OCI-LY7 (cell line): ENCODE data around the gene GATM. TPM values are rescaled to one million over a fixed set of nuclear protein-coding genes. Genes with fewer than 3 reads are reported as not detected.

Experiments
- Bru-seq: library from RNA; stranded (reverse); fragments of 400-500 nt; gene quantifications from one replicate; lab custom pipeline; 2021; lab: Mats Ljungman, UMichigan
- BruChase-seq, 2 experiments: library from RNA; stranded (reverse); fragments of 400-500 nt; gene quantifications; one replicate each; lab custom pipeline; 2021; lab: Mats Ljungman, UMichigan
- BruUV-seq: library from RNA; stranded (reverse); fragments of 400-500 nt; replicated peaks from 2 replicates; lab custom pipeline; 2021; lab: Mats Ljungman, UMichigan
- CTCF ChIA-PET: fragments of 300-600 bp; sonication (Branson Sonifier 250); formaldehyde crosslinking; loops from one replicate; lab custom pipeline; 2022; ENCODE audit warnings: antibody characterized with exemption; ENCODE audit not compliant: unreplicated experiment; lab: Charles Lee
- POLR2A ChIA-PET: fragments of 300-600 bp; sonication (Branson Sonifier 250); formaldehyde crosslinking; loops from one replicate; lab custom pipeline; 2022; ENCODE audit warnings: antibody characterized with exemption; lab: Charles Lee
- DNase-seq: peaks from one replicate; pipeline ENCODE4 v3.0.0-alpha.2; 2015; ENCODE audit warnings: low spot score
- H2AFZ ChIP-seq: fragments of 200-600 bp; sonication (generic), shearing (Covaris generic); 2 replicates; pipeline ENCODE4 v1.6.1; 2014; ENCODE audit warnings: mild to moderate bottlenecking, antibody characterized with exemption, low read length, moderate library complexity
- H3K27ac ChIP-seq: fragments of 200-600 bp; sonication (generic); 2 replicates; pipeline ENCODE4 v1.5.1; 2014; ENCODE audit warnings: mixed run types, low read depth, mild to moderate bottlenecking, moderate library complexity, low read length, inconsistent platforms; ENCODE audit not compliant: poor library complexity, severe bottlenecking
- H3K36me3 ChIP-seq: fragments of 200-600 bp; sonication (generic); 2 replicates; pipeline ENCODE4 v1.6.1; 2014; ENCODE audit warnings: mild to moderate bottlenecking, antibody characterized with exemption, low read length, moderate library complexity, mixed read lengths; ENCODE audit not compliant: insufficient read depth
- H3K4me1 ChIP-seq: fragments of 200-600 bp; sonication (generic); 2 replicates; pipeline ENCODE4 v1.5.1; 2014; ENCODE audit warnings: mild to moderate bottlenecking, low read length; ENCODE audit not compliant: insufficient read depth, poor library complexity, severe bottlenecking
- H3K4me2 ChIP-seq: fragments of 200-600 bp; sonication (generic); 2 replicates; pipeline ENCODE4 v1.6.1; 2014; ENCODE audit warnings: mild to moderate bottlenecking, low read length
- H3K4me3 ChIP-seq: fragments of 200-600 bp; sonication (generic); 2 replicates; pipeline ENCODE4 v1.5.1; 2014; ENCODE audit warnings: mild to moderate bottlenecking, low read depth, low read length; ENCODE audit not compliant: poor library complexity, severe bottlenecking
- H3K79me2 ChIP-seq: fragments of 200-600 bp; sonication (generic); 2 replicates; pipeline ENCODE4 v1.6.1; 2016; ENCODE audit warnings: low read depth, mild to moderate bottlenecking, low read length, moderate library complexity, mixed read lengths; ENCODE audit not compliant: insufficient read depth
- H3K9me2 ChIP-seq: fragments of 200-600 bp; sonication (generic); 2 replicates; pipeline ENCODE4 v1.6.1; 2016; ENCODE audit warnings: mild to moderate bottlenecking, low read length, mixed read lengths; ENCODE audit not compliant: insufficient read depth
- H3K9me3 ChIP-seq: fragments of 200-600 bp; sonication (generic); 2 replicates; pipeline ENCODE4 v1.6.1; 2014; ENCODE audit warnings: mild to moderate bottlenecking, mixed run types, low read length, mixed read lengths
- H4K20me1 ChIP-seq: fragments of 200-600 bp; sonication (generic); 2 replicates; pipeline ENCODE4 v1.6.1; 2014; ENCODE audit warnings: mild to moderate bottlenecking, antibody characterized with exemption, low read length, moderate library complexity, mixed read lengths; ENCODE audit not compliant: insufficient read depth
- CTCF ChIP-seq: fragments of 200-600 bp; sonication (generic); conservative IDR thresholded peaks from 2 replicates; pipeline ENCODE4 v1.5.1; 2014; ENCODE audit warnings: mild to moderate bottlenecking, antibody characterized with exemption, low read length, moderate library complexity, mixed read lengths
- EZH2phosphoT487 ChIP-seq: fragments of 200-600 bp; sonication (generic); IDR thresholded peaks from 2 replicates; pipeline ENCODE4 v1.6.1; 2018; ENCODE audit warnings: low read depth, borderline replicate concordance, mild to moderate bottlenecking, mixed run types, antibody characterized with exemption, low read length, moderate library complexity, mixed read lengths
- intact Hi-C: fragments of 100-400 bp; cut with micrococcal nuclease; formaldehyde crosslinking; loops from one replicate; pipeline ENCODE4 v1.10.0; 2022; ENCODE audit not compliant: unreplicated experiment
- long read RNA-seq: library from polyadenylated mRNA; stranded (forward); transcript quantifications from one replicate; pipeline ENCODE4 v2.0.0, GENCODE V29; 2022
- total RNA-seq, 2 experiments: library from RNA; depleted of rRNA in 1 of 2; stranded (reverse); fragments of >200 nt in 1 of 2; shearing (Covaris generic) in 1 of 2; gene quantifications; 2 replicates each; pipeline ENCODE4 v1.2.3, GENCODE V29; 2014 to 2022

The GATM gene
- total RNA-seq (2014; rRNA removed; shearing (Covaris generic)) = 0.54 and 1.3 TPM in 2 replicates
- total RNA-seq (2022) = 2.7 and 3.4 TPM in 2 replicates
- Bru-seq, nascent RNA = percentile 26 among the genes with signal in this experiment
- percentile 21 among the genes with signal in this experiment for BruChase-seq, experiment 1, labeled RNA remaining after a 6-hour chase
- percentile 25 among the genes with signal in this experiment for BruChase-seq, experiment 2, labeled RNA remaining after a 2-hour chase
- long read RNA-seq, partial matches to known transcripts = 2 of 4 reads
- long read RNA-seq, other reads (novel, unspliced or antisense) = 2 of 4 reads

- H3K79me2 ChIP-seq = no peaks in the 10 kb centered on the region
- ChIA-PET CTCF (no interaction called here), POLR2A (no interaction called here)
- H4K20me1 ChIP-seq = no peaks in the 10 kb centered on the region
- intact Hi-C loops = no loop called here
- H2AFZ ChIP-seq = no peak within 1 kb of the TSS; the same call in 1 of the 2 replicates
- no peak for DNase-seq
- H3K4me2 ChIP-seq = peak within 1 kb of the TSS; percentile 66
- H3K4me3 ChIP-seq = peak within 1 kb of the TSS; percentile 61
- no peaks in the 10 kb centered on the region for H3K36me3 ChIP-seq
- peaks cover 5% of the 10 kb centered on the region for H3K4me1 ChIP-seq
- TF ChIP-seq EZH2phosphoT487 = no peak
- 0 out of 2 replicates have a peak, but pooled peaks have one; percentile 8 for TF ChIP-seq CTCF
- BruUV-seq = no TSS peak
- H3K9me2 ChIP-seq = no peaks in the 10 kb centered on the region
- no peaks in the 10 kb centered on the region for H3K9me3 ChIP-seq
- H3K27ac ChIP-seq = no peak within 1 kb of the TSS
Observed at GRCh38 chr15:45378149-45378912, at the start of gene GATM. TSS of gene GATM (minus strand) at chr15:45378544. CDS start at chr15:45378453, 91 bp downstream.

DNA sequence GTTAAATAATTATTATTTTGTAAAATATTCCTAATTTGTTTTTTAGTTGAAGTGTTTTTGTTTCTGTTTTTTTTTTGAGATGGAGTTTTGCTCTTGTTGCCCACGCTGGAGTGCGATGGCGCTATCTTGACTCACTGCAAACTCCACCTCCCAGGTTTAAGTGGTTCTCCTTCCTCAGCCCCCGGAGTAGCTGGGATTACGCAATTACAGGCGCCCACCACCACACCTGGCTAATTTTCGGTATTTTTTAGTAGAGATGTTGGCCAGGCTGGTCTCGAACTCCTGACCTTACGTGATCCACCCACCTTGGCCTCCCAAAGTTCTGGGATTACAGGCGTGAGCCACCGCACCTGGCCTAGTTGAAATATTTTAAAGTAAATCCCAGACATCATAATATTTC is 48.7 kb upstream of the GATM start:
- Histone ChIP-seq H3K9me2 (no peaks in the 10 kb centered on the region), H4K20me1 (no peaks in the 10 kb centered on the region), H3K9me3 (no peaks in the 10 kb centered on the region), H3K4me2 (no peak overlapping the region), H3K4me3 (no peak overlapping the region), H3K27ac (no peak overlapping the region), H3K79me2 (no peaks in the 10 kb centered on the region), H3K36me3 (peaks cover 12% of the 10 kb centered on the region; the same call in 1 of the 2 replicates), H2AFZ (no peak overlapping the region), H3K4me1 (no peaks in the 10 kb centered on the region)
- ChIA-PET CTCF (no interaction called here), POLR2A (no interaction called here)
- no TSS peak for BruUV-seq
- DNase-seq = no peak
- intact Hi-C loops = no loop called here
- TF ChIP-seq EZH2phosphoT487 (no peak), CTCF (no peak)

- Histone ChIP-seq H3K79me2 (no peaks in the 10 kb centered on the region), H2AFZ (no peak overlapping the region), H3K4me2 (no peak overlapping the region), H3K27ac (no peak overlapping the region), H3K9me2 (no peaks in the 10 kb centered on the region), H3K9me3 (no peaks in the 10 kb centered on the region), H3K4me3 (no peak overlapping the region), H3K4me1 (no peaks in the 10 kb centered on the region), H4K20me1 (no peaks in the 10 kb centered on the region), H3K36me3 (peaks cover 32% of the 10 kb centered on the region)
- no peak for DNase-seq
- ChIA-PET CTCF (no interaction called here), POLR2A (no interaction called here)
- no peak for TF ChIP-seq EZH2phosphoT487
- TF ChIP-seq CTCF = no peak
- BruUV-seq = no TSS peak
- intact Hi-C loops = no loop called here
Observed at GRCh38 chr15:45425135-45425534, 46.8 kb upstream of the GATM start.
